Measurements from ENCODE around the gene NRK.
"Not testable (repeated sequence)": the region's sequence is repeated elsewhere in the genome, so short reads cannot be mapped to it uniquely, and the experiment has no call there.

The NRK gene

GRCh38 chrX:105822138-105823091, at the start of gene NRK:
Gene NRK, plus strand, starts transcription at chrX:105822539. Its CDS starts 307 bp downstream, at chrX:105822846.
- DNase-seq = no peak

- no peak for DNase-seq
Measured at GRCh38 chrX:105773801-105774200, 48.5 kb upstream of the NRK start.

- no peak for DNase-seq
Measured at GRCh38 chrX:105775679-105776078, 46.7 kb upstream of the NRK start.

GRCh38 chrX:105781804-105782203, 40.5 kb upstream of the NRK start:
- DNase-seq = no peak

GRCh38 chrX:105796877-105797276, 25.5 kb upstream of the NRK start:
- DNase-seq = not testable (repeated sequence)

GRCh38 chrX:105803891-105804290, 18.4 kb upstream of the NRK start:
- DNase-seq = no peak

GRCh38 chrX:105805655-105806054, 16.7 kb upstream of the NRK start:
- not testable (repeated sequence) for DNase-seq

GRCh38 chrX:105816517-105816916, 5.8 kb upstream of the NRK start:
- no peak for DNase-seq

GRCh38 chrX:105820247-105820646, 2.1 kb upstream of the NRK start:
- no peak for DNase-seq

- no peak for DNase-seq
Measured at GRCh38 chrX:105821471-105822121, 743 bp upstream of the NRK start.

GRCh38 chrX:105823092-105823455, 735 bp downstream of the NRK start:
- no peak for DNase-seq

- DNase-seq = no peak
Measured at GRCh38 chrX:105829011-105829410, 6.7 kb downstream of the NRK start.

- no peak for DNase-seq
Measured at GRCh38 chrX:105837232-105837631, 14.9 kb downstream of the NRK start.

GRCh38 chrX:105845631-105846030, 23.3 kb downstream of the NRK start:
- no peak for DNase-seq

GRCh38 chrX:105850100-105850499, 27.8 kb downstream of the NRK start:
- DNase-seq = not testable (repeated sequence)

- no peak for DNase-seq
Measured at GRCh38 chrX:105865709-105866108, 43.4 kb downstream of the NRK start.

- no peak for DNase-seq
Measured at GRCh38 chrX:105869701-105870100, 47.4 kb downstream of the NRK start.

GRCh38 chrX:105870445-105870844, 48.1 kb downstream of the NRK start:
- no peak for DNase-seq

- DNase-seq = no peak
Measured at GRCh38 chrX:105872941-105873340, 50.6 kb downstream of the NRK start.

GRCh38 chrX:105874790-105875189, 52.5 kb downstream of the NRK start:
- no peak for DNase-seq

- DNase-seq = no peak
Measured at GRCh38 chrX:105876658-105877057, 54.3 kb downstream of the NRK start.

GRCh38 chrX:105880491-105880890, 58.2 kb downstream of the NRK start:
- no peak for DNase-seq

GRCh38 chrX:105882581-105883275, 60.4 kb downstream of the NRK start:
- no peak for DNase-seq

GRCh38 chrX:105894721-105895120, 72.4 kb downstream of the NRK start:
- DNase-seq = no peak
